ENCODE measurements around the gene ORAI1. TPM values are rescaled to one million over a fixed set of nuclear protein-coding genes. Genes with fewer than 3 reads are reported as not detected.
"Not testable (repeated sequence)": the region's sequence is repeated elsewhere in the genome, so short reads cannot be mapped to it uniquely, and the experiment has no call there.

Gene ORAI1
- total and polyA plus RNA-seq, 4 donors = 15.2 to 33.7 (median 24.8) TPM

GRCh38 chr12:121676190-121676589 lies 49.9 kb downstream of the ORAI1 start:
- 94 to 96% methylated on average over 5 of the region's 5 CpGs for WGBS, 2 donors
- Histone ChIP-seq H3K36me3 (ENCODE audit: control insufficient read depth in 4 of 4, insufficient read depth in 4 of 4, low read length in 4 of 4) (no peaks in the 10 kb centered on the region), H3K4me1 (ENCODE audit: control insufficient read depth in 5 of 5, insufficient read depth in 5 of 5, low read length in 5 of 5) (peaks cover 0 to 10% (median 4%) of the 10 kb centered on the region in 5 donors), H3K27ac (ENCODE audit: low read depth in 1 of 2, low read length in 1 of 2) (no peak overlapping the region), H3K4me3 (no peak overlapping the region), H3K9me3 (ENCODE audit: control insufficient read depth in 4 of 4, insufficient read depth in 3 of 4, low read length in 3 of 4) (no peaks in the 10 kb centered on the region), H3K9ac (ENCODE audit: insufficient read depth in 1 of 2, low read length in 2 of 2) (no peak overlapping the region), H3K27me3 (ENCODE audit: control insufficient read depth in 3 of 3, insufficient read depth in 3 of 3, low read length in 2 of 3) (no peaks in the 10 kb centered on the region)
- ATAC-seq (ENCODE audit: insufficient read depth, low FRiP score) = no peak
- DNase-seq = no peak
- TF ChIP-seq, protein P1, sequence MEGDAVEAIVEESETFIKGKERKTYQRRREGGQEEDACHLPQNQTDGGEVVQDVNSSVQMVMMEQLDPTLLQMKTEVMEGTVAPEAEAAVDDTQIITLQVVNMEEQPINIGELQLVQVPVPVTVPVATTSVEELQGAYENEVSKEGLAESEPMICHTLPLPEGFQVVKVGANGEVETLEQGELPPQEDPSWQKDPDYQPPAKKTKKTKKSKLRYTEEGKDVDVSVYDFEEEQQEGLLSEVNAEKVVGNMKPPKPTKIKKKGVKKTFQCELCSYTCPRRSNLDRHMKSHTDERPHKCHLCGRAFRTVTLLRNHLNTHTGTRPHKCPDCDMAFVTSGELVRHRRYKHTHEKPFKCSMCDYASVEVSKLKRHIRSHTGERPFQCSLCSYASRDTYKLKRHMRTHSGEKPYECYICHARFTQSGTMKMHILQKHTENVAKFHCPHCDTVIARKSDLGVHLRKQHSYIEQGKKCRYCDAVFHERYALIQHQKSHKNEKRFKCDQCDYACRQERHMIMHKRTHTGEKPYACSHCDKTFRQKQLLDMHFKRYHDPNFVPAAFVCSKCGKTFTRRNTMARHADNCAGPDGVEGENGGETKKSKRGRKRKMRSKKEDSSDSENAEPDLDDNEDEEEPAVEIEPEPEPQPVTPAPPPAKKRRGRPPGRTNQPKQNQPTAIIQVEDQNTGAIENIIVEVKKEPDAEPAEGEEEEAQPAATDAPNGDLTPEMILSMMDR (IDR thresholded peaks at IDR 0.05; ENCODE audit: control extremely low read depth, extremely low read depth) = no peak

GRCh38 chr12:121678305-121678704 lies 52.0 kb downstream of the ORAI1 start:
- ATAC-seq (ENCODE audit: insufficient read depth, low FRiP score) (no peak), DNase-seq (no peak)
- Histone ChIP-seq H3K4me1 (ENCODE audit: control insufficient read depth in 5 of 5, insufficient read depth in 5 of 5, low read length in 5 of 5) (peaks cover 0 to 7% (median 0%) of the 10 kb centered on the region in 5 donors), H3K27me3 (ENCODE audit: control insufficient read depth in 3 of 3, insufficient read depth in 3 of 3, low read length in 2 of 3) (no peaks in the 10 kb centered on the region), H3K9ac (ENCODE audit: insufficient read depth in 1 of 2, low read length in 2 of 2) (no peak overlapping the region), H3K27ac (ENCODE audit: low read depth in 1 of 2, low read length in 1 of 2) (no peak overlapping the region), H3K36me3 (ENCODE audit: control insufficient read depth in 4 of 4, insufficient read depth in 4 of 4, low read length in 4 of 4) (no peaks in the 10 kb centered on the region), H3K4me3 (no peak overlapping the region), H3K9me3 (ENCODE audit: control insufficient read depth in 4 of 4, insufficient read depth in 3 of 4, low read length in 3 of 4) (no peaks in the 10 kb centered on the region)
- 71 to 79% methylated on average over 3 of the region's 3 CpGs for WGBS, 2 donors
- TF ChIP-seq, protein P1 (IDR thresholded peaks at IDR 0.05; ENCODE audit: control extremely low read depth, extremely low read depth) = no peak

DNA sequence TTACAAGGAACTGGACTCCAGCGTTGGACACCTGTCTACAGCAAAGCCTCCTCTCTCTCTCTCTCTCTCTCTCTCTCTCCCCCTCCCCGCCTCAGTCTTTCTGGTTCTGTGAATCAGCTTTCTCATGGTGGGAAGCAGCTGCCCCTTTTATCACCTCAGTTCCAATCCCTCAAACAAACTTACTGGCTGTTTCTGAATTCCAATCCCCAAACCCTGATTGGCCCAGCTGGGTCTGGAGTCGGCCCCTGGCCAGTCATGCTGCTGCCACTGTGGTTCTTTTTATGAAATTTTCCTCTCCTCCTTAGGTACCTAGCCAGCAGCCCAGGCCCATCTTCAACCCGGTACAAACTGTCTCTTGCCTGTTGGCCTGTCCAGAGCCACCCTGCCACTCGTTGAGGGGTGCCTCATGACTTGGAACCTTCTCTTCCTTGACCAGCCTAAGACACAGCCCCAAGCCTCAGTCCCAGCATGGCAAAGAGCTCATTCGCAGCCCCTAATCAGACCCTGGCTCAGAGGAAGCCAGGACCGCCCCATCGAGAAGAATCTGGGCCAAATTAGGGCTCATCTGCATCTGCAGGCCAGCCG lies 52.5 kb downstream of the ORAI1 start:
- 75% methylated on average over 8 to 9 of the region's 9 CpGs for WGBS, 2 donors
- no peak overlapping the region for H3K4me3 ChIP-seq
- no peaks in the 10 kb centered on the region for H3K27me3 ChIP-seq (ENCODE audit: control insufficient read depth in 3 of 3, insufficient read depth in 3 of 3, low read length in 2 of 3)
- no peak overlapping the region for H3K27ac ChIP-seq (ENCODE audit: low read depth in 1 of 2, low read length in 1 of 2)
- DNase-seq (peak in 1 of 3 donors; percentile 27), ATAC-seq (ENCODE audit: insufficient read depth, low FRiP score) (no peak)
- no peak overlapping the region for H3K9ac ChIP-seq (ENCODE audit: insufficient read depth in 1 of 2, low read length in 2 of 2)
- TF ChIP-seq, protein P1 (IDR thresholded peaks at IDR 0.05; ENCODE audit: control extremely low read depth, extremely low read depth) = no peak
- H3K4me1 ChIP-seq (ENCODE audit: control insufficient read depth in 5 of 5, insufficient read depth in 5 of 5, low read length in 5 of 5) = peaks cover 0 to 7% (median 0%) of the 10 kb centered on the region in 5 donors
- no peaks in the 10 kb centered on the region for H3K9me3 ChIP-seq (ENCODE audit: control insufficient read depth in 4 of 4, insufficient read depth in 3 of 4, low read length in 3 of 4)
- H3K36me3 ChIP-seq (ENCODE audit: control insufficient read depth in 4 of 4, insufficient read depth in 4 of 4, low read length in 4 of 4) = no peaks in the 10 kb centered on the region

DNA sequence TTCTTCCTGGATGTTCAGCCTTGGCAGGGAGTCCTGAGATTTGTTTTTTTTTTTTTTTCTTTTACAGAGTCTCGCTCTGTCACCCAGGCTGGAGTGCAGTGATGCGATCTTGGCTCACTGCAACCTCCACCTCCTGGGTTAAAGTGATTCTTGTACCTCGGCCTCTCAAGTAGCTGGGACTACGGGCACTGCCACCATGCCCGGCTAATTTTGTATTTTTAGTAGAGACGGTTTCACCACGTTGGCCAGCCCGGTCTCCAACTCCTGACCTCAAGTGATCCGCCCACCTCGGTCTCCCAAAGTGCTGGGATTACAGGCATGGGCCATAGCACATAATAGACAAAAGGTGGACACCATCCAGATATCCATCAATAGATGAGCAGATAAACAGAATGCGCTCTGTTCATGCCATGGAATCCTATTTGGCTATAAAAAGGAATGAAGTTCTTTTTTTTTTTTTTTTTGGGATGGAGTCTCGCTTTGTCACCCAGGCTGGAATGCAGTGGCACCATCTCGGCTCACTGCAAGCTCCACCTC lies 53.4 kb downstream of the ORAI1 start:
- H3K9ac ChIP-seq (ENCODE audit: insufficient read depth in 1 of 2, low read length in 2 of 2); H3K27me3 ChIP-seq (ENCODE audit: control insufficient read depth in 3 of 3, insufficient read depth in 3 of 3, low read length in 2 of 3); H3K36me3 ChIP-seq (ENCODE audit: control insufficient read depth in 4 of 4, insufficient read depth in 4 of 4, low read length in 4 of 4); ATAC-seq (ENCODE audit: insufficient read depth, low FRiP score); H3K4me3 ChIP-seq; H3K9me3 ChIP-seq (ENCODE audit: control insufficient read depth in 4 of 4, insufficient read depth in 3 of 4, low read length in 3 of 4); H3K27ac ChIP-seq (ENCODE audit: low read depth in 1 of 2, low read length in 1 of 2); H3K4me1 ChIP-seq (ENCODE audit: control insufficient read depth in 5 of 5, insufficient read depth in 5 of 5, low read length in 5 of 5); DNase-seq: not testable (repeated sequence)
- 83 to 94% methylated on average over 13 of the region's 13 CpGs for WGBS, 2 donors

All from lung (tissue), 12 donors.